Measurements from ENCODE around the gene CHRNA1.
"Not testable (repeated sequence)": the region's sequence is repeated elsewhere in the genome, so short reads cannot be mapped to it uniquely, and the experiment has no call there.

The CHRNA1 gene

DNA sequence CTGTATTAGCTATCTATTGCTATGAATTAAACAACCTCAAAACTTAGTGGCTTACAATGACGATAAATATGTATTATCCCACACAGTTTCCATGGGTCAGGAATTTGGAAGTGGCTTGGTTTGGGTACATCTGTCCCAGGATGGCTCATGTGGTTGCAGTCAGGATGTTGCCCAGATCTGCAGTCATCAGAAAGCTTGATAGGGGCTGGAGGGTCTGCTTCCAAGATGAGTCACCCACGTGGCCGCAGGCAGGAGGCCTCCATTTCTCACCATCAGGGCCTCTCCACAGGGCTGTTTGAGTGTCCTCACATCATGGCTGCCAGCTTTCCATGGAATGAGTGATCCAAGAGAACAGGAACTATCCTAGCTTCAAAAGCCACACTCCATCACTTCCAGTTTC lies 46.4 kb downstream of the CHRNA1 start:
- TF ChIP-seq, protein P1, sequence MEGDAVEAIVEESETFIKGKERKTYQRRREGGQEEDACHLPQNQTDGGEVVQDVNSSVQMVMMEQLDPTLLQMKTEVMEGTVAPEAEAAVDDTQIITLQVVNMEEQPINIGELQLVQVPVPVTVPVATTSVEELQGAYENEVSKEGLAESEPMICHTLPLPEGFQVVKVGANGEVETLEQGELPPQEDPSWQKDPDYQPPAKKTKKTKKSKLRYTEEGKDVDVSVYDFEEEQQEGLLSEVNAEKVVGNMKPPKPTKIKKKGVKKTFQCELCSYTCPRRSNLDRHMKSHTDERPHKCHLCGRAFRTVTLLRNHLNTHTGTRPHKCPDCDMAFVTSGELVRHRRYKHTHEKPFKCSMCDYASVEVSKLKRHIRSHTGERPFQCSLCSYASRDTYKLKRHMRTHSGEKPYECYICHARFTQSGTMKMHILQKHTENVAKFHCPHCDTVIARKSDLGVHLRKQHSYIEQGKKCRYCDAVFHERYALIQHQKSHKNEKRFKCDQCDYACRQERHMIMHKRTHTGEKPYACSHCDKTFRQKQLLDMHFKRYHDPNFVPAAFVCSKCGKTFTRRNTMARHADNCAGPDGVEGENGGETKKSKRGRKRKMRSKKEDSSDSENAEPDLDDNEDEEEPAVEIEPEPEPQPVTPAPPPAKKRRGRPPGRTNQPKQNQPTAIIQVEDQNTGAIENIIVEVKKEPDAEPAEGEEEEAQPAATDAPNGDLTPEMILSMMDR (IDR thresholded peaks at IDR 0.05; ENCODE audit: low read depth, low read length): no peak
- no peak overlapping the region for H3K4me3 ChIP-seq (replicated peaks in 1 of 2; ENCODE audit: low read depth in 2 of 2, low read length in 2 of 2)
- DNase-seq (ENCODE audit: low read depth in 2 of 2): no peak

DNA sequence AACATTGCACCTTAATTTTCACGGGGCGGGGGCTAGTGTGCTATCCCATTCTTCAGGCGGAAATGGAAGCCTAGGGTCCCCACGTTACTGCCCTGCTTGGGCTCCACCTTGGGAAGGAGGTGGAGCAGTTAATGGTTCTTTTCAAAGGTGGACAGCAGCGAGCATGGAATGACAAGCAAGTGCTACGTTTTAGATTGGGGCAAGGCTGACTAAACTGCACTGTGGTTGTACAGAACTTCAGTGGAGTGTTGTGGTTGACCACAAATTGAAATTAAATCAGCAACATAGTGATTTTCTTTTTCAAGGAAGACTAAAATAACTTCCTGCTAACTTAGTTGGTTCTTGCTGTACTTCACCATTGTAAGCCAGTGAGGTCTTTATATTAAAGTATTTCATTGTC lies 47.0 kb downstream of the CHRNA1 start:
- TF ChIP-seq, protein P1 (IDR thresholded peaks at IDR 0.05; ENCODE audit: low read depth, low read length): no peak
- no peak overlapping the region for H3K4me3 ChIP-seq (replicated peaks in 1 of 2; ENCODE audit: low read depth in 2 of 2, low read length in 2 of 2)
- DNase-seq (ENCODE audit: low read depth in 2 of 2): peak; percentile 14 to 21

DNA sequence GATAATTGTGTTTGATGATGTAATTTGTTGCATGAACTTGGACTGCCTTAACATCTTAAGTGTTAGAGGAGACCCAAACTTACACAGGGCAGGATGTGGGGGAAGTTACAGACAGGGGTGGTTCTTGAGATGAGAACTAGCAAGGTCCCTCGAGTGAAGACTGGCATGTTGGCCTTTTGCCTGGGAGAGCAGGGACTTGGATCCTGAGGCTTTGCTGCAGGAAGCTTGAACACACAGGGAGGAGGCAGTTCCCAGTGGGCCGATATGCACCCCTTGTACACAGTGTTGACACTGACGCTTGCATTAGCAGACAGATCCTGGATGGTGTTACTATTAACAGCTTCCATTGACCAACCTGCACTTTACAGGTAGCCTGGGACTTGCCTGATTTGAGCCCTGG lies 47.5 kb downstream of the CHRNA1 start:
- no peak for DNase-seq (ENCODE audit: low read depth in 2 of 2)
- TF ChIP-seq, protein P1 (IDR thresholded peaks at IDR 0.05; ENCODE audit: low read depth, low read length): no peak
- no peak overlapping the region for H3K4me3 ChIP-seq (replicated peaks in 1 of 2; ENCODE audit: low read depth in 2 of 2, low read length in 2 of 2)

DNA sequence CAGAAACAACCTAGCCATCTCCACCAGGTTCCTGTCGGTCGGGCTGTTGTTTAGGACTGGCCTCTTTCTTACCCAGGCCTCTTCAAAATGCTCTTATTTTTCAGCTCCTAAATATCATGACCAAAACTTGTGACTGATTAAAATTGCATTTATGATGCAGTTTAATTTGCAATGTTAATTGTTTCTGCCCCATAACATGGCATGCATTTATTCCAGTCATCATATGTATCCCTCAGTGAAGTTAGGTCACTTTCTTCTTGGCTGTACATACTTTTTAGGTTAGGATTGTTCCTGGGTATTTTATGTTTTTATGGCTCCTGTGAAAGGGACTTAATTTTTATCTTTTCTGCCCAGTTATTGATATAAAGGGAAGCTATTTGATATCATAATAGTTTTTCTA lies 50.6 kb downstream of the CHRNA1 start:
- H3K4me3 ChIP-seq (replicated peaks in 1 of 2; ENCODE audit: low read depth in 2 of 2, low read length in 2 of 2): no peak overlapping the region
- DNase-seq (ENCODE audit: low read depth in 2 of 2): no peak
- TF ChIP-seq, protein P1 (IDR thresholded peaks at IDR 0.05; ENCODE audit: low read depth, low read length): no peak

DNA sequence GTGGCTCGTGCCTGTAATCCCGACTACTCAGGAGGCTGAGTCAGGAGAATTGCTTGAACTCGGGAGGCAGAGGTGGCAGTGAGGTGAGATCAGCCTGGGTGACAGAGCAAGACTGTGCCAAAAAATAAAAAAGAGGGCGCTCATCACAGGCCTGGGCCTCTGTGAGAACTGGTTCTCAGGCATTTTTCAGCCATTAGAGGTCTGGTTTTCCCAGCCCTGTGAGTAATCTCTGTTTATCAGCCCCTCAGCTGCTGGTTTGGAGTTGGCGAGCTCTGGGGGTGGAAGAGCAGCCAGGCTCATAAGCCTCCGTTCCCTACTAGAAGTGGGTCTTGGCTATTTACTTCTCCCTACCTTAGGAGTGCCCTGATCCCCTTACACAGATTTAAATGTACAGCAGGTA lies 53.1 kb downstream of the CHRNA1 start:
- H3K4me3 ChIP-seq (replicated peaks in 1 of 2; ENCODE audit: low read depth in 2 of 2, low read length in 2 of 2): no peak overlapping the region
- TF ChIP-seq, protein P1 (IDR thresholded peaks at IDR 0.05; ENCODE audit: low read depth, low read length): no peak
- peak; percentile 32 to 43 for DNase-seq (ENCODE audit: low read depth in 2 of 2)

DNA sequence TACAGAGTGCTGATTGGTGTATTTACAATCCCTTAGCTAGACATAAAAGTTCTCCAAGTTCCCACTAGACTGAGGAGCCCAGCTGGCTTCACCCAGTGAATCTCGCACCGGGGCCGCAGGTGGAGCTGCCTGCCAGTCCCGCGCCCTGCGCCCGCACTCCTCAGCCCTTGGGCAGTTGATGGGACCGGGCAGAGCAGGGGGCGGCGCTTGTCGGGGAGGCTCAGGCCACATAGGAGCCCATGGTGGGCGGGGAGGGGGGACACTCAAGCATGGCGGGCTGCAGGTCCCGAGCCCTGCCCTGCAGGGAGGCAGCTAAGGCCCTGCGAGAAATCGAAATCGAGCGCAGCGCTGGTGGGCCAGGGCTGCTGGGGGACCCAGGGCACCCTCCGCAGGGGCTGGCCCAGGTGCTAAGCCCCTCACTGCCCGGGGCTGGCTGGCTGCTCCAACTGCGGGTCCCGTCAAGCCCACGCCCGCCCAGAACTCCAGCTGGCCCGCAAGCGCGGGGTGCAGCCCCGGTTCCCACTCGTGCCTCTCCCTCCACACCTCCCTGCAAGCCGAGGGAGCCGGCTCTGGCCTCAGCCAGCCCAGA lies 54.8 kb downstream of the CHRNA1 start:
- not testable (repeated sequence) for DNase-seq (ENCODE audit: low read depth in 2 of 2); H3K4me3 ChIP-seq (replicated peaks in 1 of 2; ENCODE audit: low read depth in 2 of 2, low read length in 2 of 2)

DNA sequence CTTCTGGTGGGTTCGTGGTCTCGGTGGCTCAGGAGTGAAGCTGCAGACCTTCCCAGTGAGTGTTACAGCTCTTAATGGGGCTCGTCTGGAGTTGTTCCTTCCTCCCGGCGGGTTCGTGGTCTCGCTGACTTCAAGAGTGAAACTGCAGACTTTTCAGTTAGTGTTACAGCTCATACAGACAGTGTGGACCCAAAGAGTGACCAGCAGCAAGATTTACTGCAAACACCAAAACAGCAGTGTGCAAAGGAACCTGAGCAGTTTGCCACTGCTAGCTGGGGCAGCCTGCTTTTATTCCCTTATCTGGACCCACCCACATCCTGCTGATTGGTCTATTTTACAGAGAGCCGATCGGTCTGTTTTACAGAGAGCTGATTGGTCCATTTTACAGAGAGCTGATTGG lies 55.6 kb downstream of the CHRNA1 start:
- no peak overlapping the region for H3K4me3 ChIP-seq (replicated peaks in 1 of 2; ENCODE audit: low read depth in 2 of 2, low read length in 2 of 2)
- no peak for DNase-seq (ENCODE audit: low read depth in 2 of 2)
- TF ChIP-seq, protein P1 (IDR thresholded peaks at IDR 0.05; ENCODE audit: low read depth, low read length): no peak
